ENCODE results near the gene RGS14.

Gene RGS14

GRCh38 chr5:177367981-177368868, 10.5 kb downstream of the RGS14 start:
- no peaks in the 10 kb centered on the region for H3K36me3 ChIP-seq (ENCODE audit: insufficient read depth)
- no peak overlapping the region for H3K4me3 ChIP-seq (IDR thresholded peaks at IDR 0.05; ENCODE audit: insufficient read depth, low read depth, low read length)
- H4K20me1 ChIP-seq (ENCODE audit: insufficient read depth): no peaks in the 10 kb centered on the region
- peaks cover 32% of the 10 kb centered on the region for H3K4me1 ChIP-seq (ENCODE audit: low read depth, poor library complexity, severe bottlenecking)
- no peak overlapping the region for H3K9ac ChIP-seq
- no peak overlapping the region for H2AFZ ChIP-seq (ENCODE audit: low read depth)
- no peaks in the 10 kb centered on the region for H3K27me3 ChIP-seq (ENCODE audit: insufficient read depth, low read depth)
- H3K4me2 ChIP-seq: no peak overlapping the region
- no peaks in the 10 kb centered on the region for H3K79me2 ChIP-seq (ENCODE audit: insufficient read depth, low read depth)
- no peak overlapping the region for H3K27ac ChIP-seq
- TF ChIP-seq, protein P1, sequence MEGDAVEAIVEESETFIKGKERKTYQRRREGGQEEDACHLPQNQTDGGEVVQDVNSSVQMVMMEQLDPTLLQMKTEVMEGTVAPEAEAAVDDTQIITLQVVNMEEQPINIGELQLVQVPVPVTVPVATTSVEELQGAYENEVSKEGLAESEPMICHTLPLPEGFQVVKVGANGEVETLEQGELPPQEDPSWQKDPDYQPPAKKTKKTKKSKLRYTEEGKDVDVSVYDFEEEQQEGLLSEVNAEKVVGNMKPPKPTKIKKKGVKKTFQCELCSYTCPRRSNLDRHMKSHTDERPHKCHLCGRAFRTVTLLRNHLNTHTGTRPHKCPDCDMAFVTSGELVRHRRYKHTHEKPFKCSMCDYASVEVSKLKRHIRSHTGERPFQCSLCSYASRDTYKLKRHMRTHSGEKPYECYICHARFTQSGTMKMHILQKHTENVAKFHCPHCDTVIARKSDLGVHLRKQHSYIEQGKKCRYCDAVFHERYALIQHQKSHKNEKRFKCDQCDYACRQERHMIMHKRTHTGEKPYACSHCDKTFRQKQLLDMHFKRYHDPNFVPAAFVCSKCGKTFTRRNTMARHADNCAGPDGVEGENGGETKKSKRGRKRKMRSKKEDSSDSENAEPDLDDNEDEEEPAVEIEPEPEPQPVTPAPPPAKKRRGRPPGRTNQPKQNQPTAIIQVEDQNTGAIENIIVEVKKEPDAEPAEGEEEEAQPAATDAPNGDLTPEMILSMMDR (conservative IDR thresholded peaks at IDR 0.05; ENCODE audit: low read depth, low read length): no peak

- no peaks in the 10 kb centered on the region for H3K79me2 ChIP-seq (ENCODE audit: insufficient read depth, low read depth)
- no peak overlapping the region for H3K4me3 ChIP-seq (IDR thresholded peaks at IDR 0.05; ENCODE audit: insufficient read depth, low read depth, low read length)
- H3K4me1 ChIP-seq (ENCODE audit: low read depth, poor library complexity, severe bottlenecking): peaks cover 24% of the 10 kb centered on the region
- H3K27me3 ChIP-seq (ENCODE audit: insufficient read depth, low read depth): no peaks in the 10 kb centered on the region
- H3K4me2 ChIP-seq: no peak overlapping the region
- no peak overlapping the region for H2AFZ ChIP-seq (ENCODE audit: low read depth)
- H3K27ac ChIP-seq: no peak overlapping the region
- H4K20me1 ChIP-seq (ENCODE audit: insufficient read depth): no peaks in the 10 kb centered on the region
- H3K36me3 ChIP-seq (ENCODE audit: insufficient read depth): no peaks in the 10 kb centered on the region
- TF ChIP-seq, protein P1 (conservative IDR thresholded peaks at IDR 0.05; ENCODE audit: low read depth, low read length): peak; percentile 69
- H3K9ac ChIP-seq: no peak overlapping the region
Observed at GRCh38 chr5:177368869-177369644, 11.3 kb downstream of the RGS14 start.

DNA sequence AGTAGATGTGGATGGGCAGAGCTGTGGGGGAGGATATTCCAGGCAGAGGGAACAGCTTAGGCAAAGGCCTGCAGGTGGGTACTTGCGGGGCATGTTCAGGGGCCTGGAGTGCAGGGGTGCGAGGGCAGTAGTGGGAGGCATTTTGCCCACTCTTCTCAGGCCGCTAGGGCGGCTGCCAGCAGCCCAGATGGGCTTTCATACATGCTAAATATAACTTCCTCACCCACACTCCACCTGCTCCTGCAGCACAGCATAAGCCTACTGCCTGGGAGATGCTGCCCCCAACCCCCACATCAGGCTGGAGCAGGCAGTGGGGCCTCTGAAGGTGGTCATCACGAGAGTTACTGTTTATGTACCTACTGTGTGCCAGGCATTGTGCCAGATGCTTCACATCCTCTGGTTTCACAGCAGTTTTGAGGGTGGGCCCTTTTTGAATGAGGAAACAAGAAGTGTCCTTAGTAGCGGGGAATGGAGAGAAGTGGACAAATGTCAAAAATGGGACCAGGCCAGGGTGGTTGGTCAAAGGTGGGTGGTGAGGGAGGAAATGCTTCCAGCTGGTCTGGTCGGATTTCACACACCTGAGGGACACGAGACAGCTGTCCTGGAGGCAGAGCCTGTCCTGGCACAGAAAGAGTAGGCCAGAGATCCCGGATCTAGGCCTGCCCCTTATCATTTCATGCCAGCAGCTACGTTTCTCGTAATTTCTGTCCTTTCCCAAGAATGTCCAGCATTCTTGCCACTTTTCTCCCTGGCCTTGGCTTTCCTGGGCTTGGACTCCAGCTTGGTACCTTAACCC, 12.1 kb downstream of the RGS14 start:
- no peaks in the 10 kb centered on the region for H3K36me3 ChIP-seq (ENCODE audit: insufficient read depth)
- peaks cover 17% of the 10 kb centered on the region for H3K4me1 ChIP-seq (ENCODE audit: low read depth, poor library complexity, severe bottlenecking)
- TF ChIP-seq, protein P1 (conservative IDR thresholded peaks at IDR 0.05; ENCODE audit: low read depth, low read length): no peak
- H4K20me1 ChIP-seq (ENCODE audit: insufficient read depth): no peaks in the 10 kb centered on the region
- H3K79me2 ChIP-seq (ENCODE audit: insufficient read depth, low read depth): no peaks in the 10 kb centered on the region
- no peak overlapping the region for H2AFZ ChIP-seq (ENCODE audit: low read depth)
- H3K4me3 ChIP-seq (IDR thresholded peaks at IDR 0.05; ENCODE audit: insufficient read depth, low read depth, low read length): no peak overlapping the region
- H3K27me3 ChIP-seq (ENCODE audit: insufficient read depth, low read depth): no peaks in the 10 kb centered on the region
- H3K4me2 ChIP-seq: no peak overlapping the region; the same call in 1 of the 2 replicates
- no peak overlapping the region for H3K9ac ChIP-seq
- H3K27ac ChIP-seq: no peak overlapping the region

DNA sequence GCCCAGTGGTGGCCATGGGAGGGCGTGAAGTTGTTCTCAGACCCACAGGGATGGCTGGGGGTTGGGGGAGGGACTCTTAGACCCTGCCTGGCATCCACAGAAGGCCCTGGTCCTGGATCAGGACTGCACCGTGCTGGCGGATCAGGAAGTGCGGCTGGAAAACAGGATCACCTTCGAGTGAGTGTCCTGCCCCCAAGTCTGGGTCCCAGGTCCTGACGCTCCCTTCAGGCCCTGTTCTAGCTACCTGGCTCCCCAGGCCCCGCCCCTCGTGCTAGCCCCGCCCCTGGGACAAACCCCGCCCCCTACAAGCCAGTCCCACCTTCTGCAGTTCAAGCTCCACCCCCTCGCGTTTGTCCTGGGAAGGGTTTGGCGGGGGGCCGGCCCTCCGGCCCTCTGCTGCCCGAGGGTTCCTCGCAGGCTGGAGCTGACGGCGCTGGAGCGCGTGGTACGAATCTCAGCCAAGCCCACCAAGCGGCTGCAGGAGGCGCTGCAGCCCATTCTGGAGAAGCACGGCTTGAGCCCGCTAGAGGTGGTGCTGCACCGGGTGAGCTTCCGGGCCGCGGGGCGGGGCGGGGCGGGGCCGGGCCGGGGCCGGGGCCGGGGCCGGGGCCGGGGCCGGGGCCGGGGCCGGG, 12.9 kb downstream of the RGS14 start:
- H3K27me3 ChIP-seq (ENCODE audit: insufficient read depth, low read depth): no peaks in the 10 kb centered on the region
- no peaks in the 10 kb centered on the region for H3K36me3 ChIP-seq (ENCODE audit: insufficient read depth)
- H3K9ac ChIP-seq: no peak overlapping the region
- no peak overlapping the region for H2AFZ ChIP-seq (ENCODE audit: low read depth)
- no peaks in the 10 kb centered on the region for H4K20me1 ChIP-seq (ENCODE audit: insufficient read depth)
- peaks cover 16% of the 10 kb centered on the region for H3K4me1 ChIP-seq (ENCODE audit: low read depth, poor library complexity, severe bottlenecking)
- TF ChIP-seq, protein P1 (conservative IDR thresholded peaks at IDR 0.05; ENCODE audit: low read depth, low read length): 0 out of 2 replicates have a peak, but pooled peaks have one; percentile 11
- H3K79me2 ChIP-seq (ENCODE audit: insufficient read depth, low read depth): no peaks in the 10 kb centered on the region
- H3K4me3 ChIP-seq (IDR thresholded peaks at IDR 0.05; ENCODE audit: insufficient read depth, low read depth, low read length): no peak overlapping the region
- no peak overlapping the region; the same call in 1 of the 2 replicates for H3K4me2 ChIP-seq
- H3K27ac ChIP-seq: no peak overlapping the region

Data from KMS-11 (cell line).